Measurements from ENCODE around the gene PLAA.
"Not testable (repeated sequence)": the region's sequence is repeated elsewhere in the genome, so short reads cannot be mapped to it uniquely, and the experiment has no call there.

PLAA gene

DNA sequence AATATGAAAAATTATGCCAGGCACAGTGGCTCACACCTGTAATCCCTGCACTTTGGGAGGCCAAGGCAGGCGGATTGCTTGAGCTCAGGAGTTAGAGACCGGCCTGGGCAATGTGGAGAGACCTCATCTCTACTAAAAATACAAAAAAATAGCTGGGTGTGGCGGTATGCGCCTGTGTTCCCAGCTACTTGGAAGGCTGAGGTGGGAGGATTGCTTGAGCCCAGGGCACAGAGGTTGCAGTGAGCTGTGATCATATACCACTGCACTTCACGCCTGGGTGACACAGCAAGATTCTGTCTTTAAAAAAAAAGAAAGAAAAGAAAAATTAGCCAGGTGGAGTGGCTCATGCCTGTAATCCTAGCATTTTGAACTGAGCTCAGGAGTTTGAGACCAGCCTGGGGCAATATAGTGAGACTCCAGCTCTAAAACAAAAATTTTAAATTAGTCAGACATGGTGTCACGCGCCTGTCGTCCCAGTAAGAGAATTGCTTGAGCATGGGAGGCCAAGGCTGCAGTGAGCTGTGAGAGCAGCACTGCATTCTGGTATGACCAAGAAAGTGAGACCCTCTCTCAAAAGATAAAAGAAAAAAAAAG lies 18.0 kb downstream of the PLAA start:
- DNase-seq (ENCODE audit: low spot score): no peak

DNA sequence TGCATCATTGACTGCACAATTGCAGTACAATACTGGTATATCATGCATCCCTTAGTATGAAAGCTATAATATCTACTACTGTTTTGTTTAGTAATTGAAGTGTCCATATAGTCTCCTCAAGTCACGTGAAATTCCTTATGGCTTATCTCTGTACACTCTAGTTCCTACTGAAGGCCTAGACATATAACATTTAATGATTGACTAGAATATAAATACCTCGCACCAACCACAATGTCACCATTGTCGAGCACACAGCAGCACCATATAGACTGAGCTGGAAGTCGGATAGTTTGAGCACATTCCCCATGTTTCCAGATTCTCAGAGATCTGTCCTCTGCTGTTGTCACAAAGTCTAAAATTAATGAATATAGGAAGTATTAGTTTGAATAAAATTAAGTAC lies 21.4 kb downstream of the PLAA start:
- DNase-seq (ENCODE audit: low spot score): no peak

GRCh38 chr9:26919698-26920097 lies 27.3 kb downstream of the PLAA start:
- no peak for DNase-seq (ENCODE audit: low spot score)

DNA sequence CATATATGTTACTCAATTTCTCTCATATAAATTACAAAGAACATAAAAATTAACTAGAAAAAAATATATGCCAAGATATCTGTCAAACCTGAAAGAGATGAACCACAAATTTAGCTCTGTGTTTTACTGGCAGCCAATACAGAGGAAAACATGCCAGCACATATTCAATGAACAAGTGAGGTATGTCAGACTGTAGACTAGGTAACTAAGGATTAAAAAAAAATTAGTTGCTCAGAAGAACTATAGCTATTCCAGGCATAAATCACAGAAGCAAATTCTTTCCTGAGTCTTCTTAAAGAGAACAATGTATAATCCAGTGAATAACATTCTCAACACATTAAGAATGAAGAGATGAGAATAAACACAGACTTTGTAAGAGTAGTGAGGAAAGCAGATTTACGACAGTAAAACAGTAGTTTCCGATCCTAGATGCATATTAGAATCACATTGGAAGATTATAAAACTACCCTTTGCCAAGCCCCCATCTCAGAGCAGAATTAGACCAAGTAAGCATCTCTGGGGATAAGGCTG lies 33.8 kb downstream of the PLAA start:
- no peak for DNase-seq (ENCODE audit: low spot score)

DNA sequence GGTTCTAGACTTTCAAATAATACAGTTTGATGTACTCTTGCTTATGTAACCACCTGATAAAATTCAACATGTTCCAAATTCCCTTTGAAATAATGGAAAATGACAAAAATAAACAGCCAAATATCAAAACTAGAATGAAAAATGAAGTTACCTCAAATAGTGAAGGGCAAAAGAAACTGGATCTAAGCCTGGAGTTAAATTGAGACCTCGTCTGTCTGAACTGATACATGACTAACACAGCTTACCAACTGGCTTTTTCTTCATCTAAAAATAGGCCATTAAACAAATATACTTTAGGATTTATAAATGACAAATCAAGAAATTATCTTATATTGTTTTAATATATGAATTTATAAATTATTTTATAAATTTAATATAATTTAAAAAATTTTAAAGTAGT lies 42.4 kb downstream of the PLAA start:
- DNase-seq (ENCODE audit: low spot score): no peak

GRCh38 chr9:26904070-26904469 lies 43.0 kb downstream of the PLAA start:
- no peak for DNase-seq (ENCODE audit: low spot score)

DNA sequence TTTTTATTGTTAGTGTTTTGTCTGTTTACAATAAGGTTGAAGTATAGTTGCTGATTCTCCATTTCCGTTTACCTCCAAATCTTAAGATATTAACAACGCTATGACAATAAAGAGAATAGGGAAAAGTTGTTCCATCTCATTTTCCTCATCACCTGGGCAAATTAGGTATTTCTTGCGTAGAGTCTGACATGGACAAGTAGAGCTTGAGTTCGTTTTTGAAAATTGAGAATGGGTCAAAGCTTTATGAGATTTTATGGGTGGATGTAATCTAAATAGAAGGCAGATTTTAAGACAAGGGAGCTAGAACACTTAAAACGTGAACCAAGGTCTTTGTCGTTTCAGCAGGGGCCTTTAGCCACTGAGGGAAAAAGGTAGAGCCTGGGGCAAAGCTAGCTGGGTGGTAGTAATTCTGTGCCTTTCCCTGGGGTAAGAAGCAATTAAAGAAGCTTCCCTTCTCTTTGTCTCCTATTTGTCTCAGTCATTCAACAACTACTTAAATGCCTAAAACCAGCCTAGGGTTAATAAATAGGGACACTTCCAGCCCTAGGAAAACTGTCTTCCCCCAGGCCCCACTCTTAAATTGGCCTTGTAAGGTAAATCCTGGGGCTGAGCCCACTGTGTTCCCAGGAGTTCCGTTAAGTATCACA lies 53.9 kb downstream of the PLAA start:
- no peak for DNase-seq (ENCODE audit: low spot score)

- peak; percentile 90 for DNase-seq (ENCODE audit: low spot score)
Measured at GRCh38 chr9:26892251-26893029, 54.6 kb downstream of the PLAA start, which contains the start of gene CAAP1. TSS of gene CAAP1 (minus strand) at chr9:26892802. CDS start at chr9:26892715, 87 bp downstream.

DNA sequence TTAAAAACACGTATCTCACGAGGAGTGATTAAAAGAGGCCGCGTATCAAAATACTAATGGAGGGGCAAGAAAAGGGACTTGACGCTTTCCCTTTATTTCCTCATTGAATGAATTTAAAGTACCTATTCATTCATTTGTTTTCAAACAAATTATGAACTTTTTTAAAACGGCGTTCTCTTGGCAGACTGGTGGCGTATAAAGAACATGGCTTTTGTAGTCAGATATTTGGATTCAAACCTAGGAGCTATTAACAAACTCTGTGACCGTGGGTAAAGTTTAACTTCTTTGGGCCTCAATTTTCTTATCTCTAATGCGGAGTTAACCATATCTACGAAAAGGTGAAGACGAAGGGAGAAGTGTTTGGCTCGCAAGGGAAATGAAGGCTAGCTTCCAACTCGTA lies 55.3 kb downstream of the PLAA start:
- DNase-seq (ENCODE audit: low spot score): no peak

- DNase-seq (ENCODE audit: low spot score): no peak
Measured at GRCh38 chr9:26888271-26888670, 58.8 kb downstream of the PLAA start.

DNA sequence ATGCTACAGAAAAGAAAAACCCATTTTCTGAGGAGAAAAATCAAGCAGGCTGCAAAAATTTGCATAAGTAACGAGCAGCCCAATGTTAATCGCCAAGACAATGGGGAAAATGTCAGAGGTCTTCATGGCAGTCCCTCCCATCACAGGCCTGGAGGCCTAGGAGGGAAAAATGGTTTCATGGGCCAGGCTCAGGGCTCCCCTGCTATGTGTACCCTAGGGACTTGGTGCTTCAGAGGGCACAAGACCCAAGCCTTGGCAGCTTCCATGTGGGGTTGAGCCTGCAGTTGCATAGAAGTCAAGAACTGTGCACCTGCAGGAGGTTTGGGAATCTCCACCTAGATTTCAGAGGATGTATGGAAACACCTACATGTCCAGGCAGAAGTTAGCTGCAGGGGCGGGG lies 64.9 kb downstream of the PLAA start:
- DNase-seq (ENCODE audit: low spot score): no peak

DNA sequence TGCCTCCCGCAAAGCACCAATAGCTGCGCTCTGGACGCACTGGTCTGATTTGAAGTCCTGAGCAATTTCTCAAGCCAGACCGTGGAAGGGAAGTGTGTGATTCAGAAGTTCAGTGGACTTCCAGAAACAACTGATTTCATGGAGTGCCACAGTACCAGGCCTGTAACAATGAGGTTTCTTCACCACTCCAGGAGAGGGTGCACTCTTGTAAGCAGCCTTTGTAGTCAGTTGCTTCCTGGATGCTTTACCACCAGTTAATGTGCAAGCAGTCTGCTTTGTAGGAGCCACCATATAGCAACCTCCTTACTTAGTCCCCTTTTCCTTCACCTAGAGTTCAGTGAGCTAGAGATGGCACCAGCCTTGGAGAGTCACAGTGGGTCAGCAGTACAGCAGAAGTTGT lies 66.8 kb downstream of the PLAA start:
- DNase-seq (ENCODE audit: low spot score): no peak

DNA sequence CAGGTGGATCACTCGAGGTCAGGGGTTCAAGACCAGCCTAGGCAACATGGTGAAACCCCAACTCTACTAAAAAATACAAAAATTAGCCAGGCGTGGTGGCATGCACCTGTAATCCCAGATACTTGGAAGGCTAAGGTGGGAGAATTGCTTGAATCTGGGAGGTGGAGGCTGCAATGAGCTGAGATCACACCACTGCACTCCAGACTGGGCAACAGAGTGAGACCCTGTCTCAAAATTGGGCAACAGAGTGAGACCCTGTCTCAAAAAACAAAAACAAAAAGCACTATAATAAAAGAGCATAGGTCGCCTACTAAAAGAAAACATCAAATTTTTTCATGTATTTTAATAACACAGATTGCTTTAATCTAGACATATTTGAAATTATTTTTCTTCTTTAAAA lies 71.9 kb downstream of the PLAA start:
- DNase-seq (ENCODE audit: low spot score): not testable (repeated sequence)

GRCh38 chr9:26870292-26870691 lies 76.8 kb downstream of the PLAA start:
- no peak for DNase-seq (ENCODE audit: low spot score)

DNA sequence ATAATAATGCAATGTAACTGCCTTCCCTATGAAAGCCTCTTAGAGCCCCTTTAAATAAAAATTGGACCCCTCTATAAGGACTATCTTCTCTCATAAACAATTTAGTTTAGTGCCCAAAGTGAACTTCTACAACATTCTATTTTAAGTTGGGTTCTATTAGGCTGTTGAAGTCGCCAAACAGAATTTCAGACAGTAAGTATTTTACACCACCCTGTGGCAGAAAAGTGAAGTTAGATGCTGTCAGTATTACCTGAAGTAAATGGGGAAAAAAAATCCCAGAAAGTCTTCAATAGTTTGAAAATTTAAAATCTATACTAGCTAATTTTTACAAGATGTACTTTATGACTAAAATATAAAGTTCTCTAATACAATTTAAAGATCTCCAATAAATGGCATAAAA lies 84.0 kb downstream of the PLAA start:
- no peak for DNase-seq (ENCODE audit: low spot score)

GRCh38 chr9:26856413-26857032 lies 90.5 kb downstream of the PLAA start:
- peak; percentile 32 for DNase-seq (ENCODE audit: low spot score)

All from SW480 (cell line).